GM21529 (cell line): ENCODE measurements around the gene FH.

ENCODE experiments used
- ATAC-seq: cut with Tn5 transposase; IDR thresholded peaks from one replicate; pipeline ENCODE4 v1.9.1; 2021; ENCODE audit not compliant: unreplicated experiment

FH gene

GRCh38 chr1:241519308-241520079, at the start of gene FH:
FH (minus strand) TSS chr1:241519755; CDS start chr1:241519722, 33 bp downstream.
- peak; percentile 95 for ATAC-seq

- no peak for ATAC-seq
Measured at GRCh38 chr1:241560849-241561187, 41.3 kb upstream of the FH start.

GRCh38 chr1:241560146-241560848, 40.7 kb upstream of the FH start:
- ATAC-seq, result no peak

- ATAC-seq, result no peak
Measured at GRCh38 chr1:241557551-241558193, 38.1 kb upstream of the FH start.

GRCh38 chr1:241557031-241557430, 37.5 kb upstream of the FH start:
- no peak for ATAC-seq

- ATAC-seq, result no peak
Measured at GRCh38 chr1:241555526-241555925, 36.0 kb upstream of the FH start.

GRCh38 chr1:241553886-241554592, 34.5 kb upstream of the FH start:
- no peak for ATAC-seq

- peak; percentile 81 for ATAC-seq
Measured at GRCh38 chr1:241551759-241552638, 32.4 kb upstream of the FH start.

GRCh38 chr1:241550318-241550717, 30.8 kb upstream of the FH start:
- ATAC-seq, result no peak

GRCh38 chr1:241548008-241548407, 28.5 kb upstream of the FH start:
- ATAC-seq, result no peak

GRCh38 chr1:241542199-241542907, 22.8 kb upstream of the FH start:
- no peak for ATAC-seq

GRCh38 chr1:241536969-241537368, 17.4 kb upstream of the FH start:
- ATAC-seq, result no peak

- no peak for ATAC-seq
Measured at GRCh38 chr1:241536304-241536703, 16.7 kb upstream of the FH start.

- peak; percentile 45 for ATAC-seq
Measured at GRCh38 chr1:241533326-241534115, 14.0 kb upstream of the FH start.

- ATAC-seq, result peak; percentile 66
Measured at GRCh38 chr1:241532864-241533263, 13.3 kb upstream of the FH start.

- peak; percentile 29 for ATAC-seq
Measured at GRCh38 chr1:241532162-241532531, 12.6 kb upstream of the FH start, which contains the start of gene KMO. KMO (plus strand) TSS chr1:241532378; CDS start chr1:241532445, 67 bp downstream.

- peak; percentile 61 for ATAC-seq
Measured at GRCh38 chr1:241531195-241532161, 11.9 kb upstream of the FH start.

GRCh38 chr1:241527146-241527545, 7.6 kb upstream of the FH start:
- no peak for ATAC-seq
